IPS-18c (cell line): ENCODE results near the gene SH3BP4.

ENCODE experiments used
- H3K4me3 ChIP-seq: 2 replicates; pipeline ENCODE4 v1.7.0; 2013; ENCODE audit warnings: low read depth, mild to moderate bottlenecking, low read length, moderate library complexity; ENCODE audit not compliant: insufficient read depth
- H3K9me3 ChIP-seq: one replicate; pipeline ENCODE4 v1.6.1; 2013; ENCODE audit warnings: mild to moderate bottlenecking, low read length, moderate library complexity; ENCODE audit not compliant: control insufficient read depth, insufficient read depth

The SH3BP4 gene

GRCh38 chr2:234951664-234952269 is at the start of gene SH3BP4:
SH3BP4 (plus strand) TSS chr2:234952017; CDS start chr2:235035003, 82,986 bp downstream.
- H3K4me3 ChIP-seq, result peak within 1 kb of the TSS; percentile 88
- H3K9me3 ChIP-seq, result no peaks in the 10 kb centered on the region

- no peak overlapping the region for H3K4me3 ChIP-seq
- no peaks in the 10 kb centered on the region for H3K9me3 ChIP-seq
Observed at GRCh38 chr2:234904785-234905184, 47.0 kb upstream of the SH3BP4 start.

GRCh38 chr2:234905547-234906265 is 46.1 kb upstream of the SH3BP4 start:
- Histone ChIP-seq H3K4me3 (no peak overlapping the region), H3K9me3 (no peaks in the 10 kb centered on the region)

- Histone ChIP-seq H3K4me3 (no peak overlapping the region), H3K9me3 (no peaks in the 10 kb centered on the region)
Observed at GRCh38 chr2:234910186-234910679, 41.6 kb upstream of the SH3BP4 start.

GRCh38 chr2:234911271-234911670 is 40.5 kb upstream of the SH3BP4 start:
- no peak overlapping the region for H3K4me3 ChIP-seq
- no peaks in the 10 kb centered on the region for H3K9me3 ChIP-seq

GRCh38 chr2:234912437-234912836 is 39.4 kb upstream of the SH3BP4 start:
- Histone ChIP-seq H3K4me3 (no peak overlapping the region), H3K9me3 (no peaks in the 10 kb centered on the region)

- H3K4me3 ChIP-seq, result no peak overlapping the region
- H3K9me3 ChIP-seq, result no peaks in the 10 kb centered on the region
Observed at GRCh38 chr2:234913208-234913626, 38.6 kb upstream of the SH3BP4 start.

- H3K9me3 ChIP-seq, result no peaks in the 10 kb centered on the region
- H3K4me3 ChIP-seq, result no peak overlapping the region
Observed at GRCh38 chr2:234914371-234915154, 37.3 kb upstream of the SH3BP4 start.

- H3K9me3 ChIP-seq, result no peaks in the 10 kb centered on the region
- no peak overlapping the region for H3K4me3 ChIP-seq
Observed at GRCh38 chr2:234916674-234917073, 35.1 kb upstream of the SH3BP4 start.

- H3K9me3 ChIP-seq, result no peaks in the 10 kb centered on the region
- H3K4me3 ChIP-seq, result no peak overlapping the region
Observed at GRCh38 chr2:234917211-234917975, 34.4 kb upstream of the SH3BP4 start.

GRCh38 chr2:234919711-234920110 is 32.1 kb upstream of the SH3BP4 start:
- H3K4me3 ChIP-seq, result no peak overlapping the region

GRCh38 chr2:234920836-234921235 is 31.0 kb upstream of the SH3BP4 start:
- no peaks in the 10 kb centered on the region for H3K9me3 ChIP-seq

More at GRCh38 chr2:234919711-234920110, 32.1 kb upstream of the SH3BP4 start:
- no peaks in the 10 kb centered on the region for H3K9me3 ChIP-seq

GRCh38 chr2:234929002-234929401 is 22.8 kb upstream of the SH3BP4 start:
- H3K4me3 ChIP-seq, result no peak overlapping the region
- H3K9me3 ChIP-seq, result no peaks in the 10 kb centered on the region

More at GRCh38 chr2:234920836-234921235, 31.0 kb upstream of the SH3BP4 start:
- H3K4me3 ChIP-seq, result no peak overlapping the region

- Histone ChIP-seq H3K4me3 (no peak overlapping the region), H3K9me3 (no peaks in the 10 kb centered on the region)
Observed at GRCh38 chr2:234930397-234930796, 21.4 kb upstream of the SH3BP4 start.

GRCh38 chr2:234931371-234931770 is 20.4 kb upstream of the SH3BP4 start:
- no peaks in the 10 kb centered on the region for H3K9me3 ChIP-seq

GRCh38 chr2:234932591-234933168 is 19.1 kb upstream of the SH3BP4 start:
- H3K4me3 ChIP-seq, result no peak overlapping the region
- peaks cover 2% of the 10 kb centered on the region for H3K9me3 ChIP-seq

More at GRCh38 chr2:234931371-234931770, 20.4 kb upstream of the SH3BP4 start:
- H3K4me3 ChIP-seq, result no peak overlapping the region

GRCh38 chr2:234935311-234935710 is 16.5 kb upstream of the SH3BP4 start:
- Histone ChIP-seq H3K4me3 (no peak overlapping the region), H3K9me3 (peaks cover 2% of the 10 kb centered on the region)
